AG09309 (cell line): Measurements from ENCODE around the gene LANCL2.

Experiments
- DNase-seq: peaks from one replicate; pipeline ENCODE4 v3.0.0-alpha.2; 2010; ENCODE audit warnings: low read depth
- H3K4me3 ChIP-seq: 2 replicates; pipeline ENCODE4 v1.5.1; 2011; ENCODE audit warnings: mild to moderate bottlenecking, low read depth, low read length, moderate library complexity; ENCODE audit not compliant: control insufficient read depth
- TF ChIP-seq, protein P1 (sequence below): IDR thresholded peaks from 2 replicates; pipeline ENCODE4 v1.5.1; 2011; ENCODE audit warnings: mild to moderate bottlenecking, low read depth, low read length, inconsistent platforms; ENCODE audit not compliant: insufficient read depth, control insufficient read depth; ENCODE audit errors: missing control alignments

Gene LANCL2

DNA sequence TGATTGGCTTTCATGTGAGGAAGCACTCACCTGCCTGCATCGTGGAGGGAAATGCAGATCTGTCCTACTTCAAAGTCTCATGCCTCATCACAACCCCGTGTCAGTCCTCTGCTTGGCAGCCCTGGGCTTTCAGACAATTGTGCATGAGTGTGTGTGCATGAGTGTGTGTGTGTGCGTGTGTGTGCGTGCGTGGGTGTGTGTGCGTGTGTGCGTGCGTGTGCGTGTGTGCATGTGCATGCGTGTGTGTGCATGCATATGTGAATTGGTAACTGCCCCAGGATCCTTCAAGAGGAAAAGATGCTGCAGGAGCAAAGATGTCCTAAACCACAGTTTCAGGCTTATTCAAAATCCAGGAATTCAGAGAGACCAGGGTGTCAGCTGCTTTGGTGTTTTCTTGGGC, 71.3 kb downstream of the LANCL2 start:
- H3K4me3 ChIP-seq, result no peak overlapping the region
- TF ChIP-seq, protein P1, sequence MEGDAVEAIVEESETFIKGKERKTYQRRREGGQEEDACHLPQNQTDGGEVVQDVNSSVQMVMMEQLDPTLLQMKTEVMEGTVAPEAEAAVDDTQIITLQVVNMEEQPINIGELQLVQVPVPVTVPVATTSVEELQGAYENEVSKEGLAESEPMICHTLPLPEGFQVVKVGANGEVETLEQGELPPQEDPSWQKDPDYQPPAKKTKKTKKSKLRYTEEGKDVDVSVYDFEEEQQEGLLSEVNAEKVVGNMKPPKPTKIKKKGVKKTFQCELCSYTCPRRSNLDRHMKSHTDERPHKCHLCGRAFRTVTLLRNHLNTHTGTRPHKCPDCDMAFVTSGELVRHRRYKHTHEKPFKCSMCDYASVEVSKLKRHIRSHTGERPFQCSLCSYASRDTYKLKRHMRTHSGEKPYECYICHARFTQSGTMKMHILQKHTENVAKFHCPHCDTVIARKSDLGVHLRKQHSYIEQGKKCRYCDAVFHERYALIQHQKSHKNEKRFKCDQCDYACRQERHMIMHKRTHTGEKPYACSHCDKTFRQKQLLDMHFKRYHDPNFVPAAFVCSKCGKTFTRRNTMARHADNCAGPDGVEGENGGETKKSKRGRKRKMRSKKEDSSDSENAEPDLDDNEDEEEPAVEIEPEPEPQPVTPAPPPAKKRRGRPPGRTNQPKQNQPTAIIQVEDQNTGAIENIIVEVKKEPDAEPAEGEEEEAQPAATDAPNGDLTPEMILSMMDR, result no peak
- DNase-seq, result no peak

DNA sequence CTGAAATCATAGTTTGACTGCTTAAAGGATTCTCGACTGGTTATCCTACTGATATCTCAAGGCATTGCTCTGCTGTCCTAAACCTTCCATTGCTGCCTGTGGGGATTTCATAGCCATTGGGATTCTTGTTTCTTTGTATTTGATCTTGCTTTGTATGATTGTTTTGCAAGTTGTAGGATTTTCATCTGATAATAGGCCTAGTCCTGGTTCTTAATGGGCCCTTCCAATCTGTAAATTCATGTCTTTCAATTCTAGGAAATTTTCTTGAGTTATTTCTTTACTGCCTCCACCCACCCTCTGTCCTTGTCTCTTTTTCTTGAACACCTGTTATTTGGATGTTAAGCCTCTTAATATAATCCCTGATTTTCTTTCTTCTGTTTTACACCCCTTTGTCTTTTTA, 72.2 kb downstream of the LANCL2 start:
- H3K4me3 ChIP-seq, result no peak overlapping the region
- no peak for DNase-seq
- TF ChIP-seq, protein P1, result no peak

GRCh38 chr7:55438085-55438756, 73.1 kb downstream of the LANCL2 start:
- DNase-seq, result no peak
- TF ChIP-seq, protein P1, result no peak
- H3K4me3 ChIP-seq, result no peak overlapping the region

GRCh38 chr7:55438757-55439525, 73.8 kb downstream of the LANCL2 start:
- H3K4me3 ChIP-seq, result no peak overlapping the region
- TF ChIP-seq, protein P1, result no peak

GRCh38 chr7:55439627-55440026, 74.5 kb downstream of the LANCL2 start:
- TF ChIP-seq, protein P1, result no peak
- no peak overlapping the region for H3K4me3 ChIP-seq
- no peak for DNase-seq

More at GRCh38 chr7:55438757-55439525, 73.8 kb downstream of the LANCL2 start:
- DNase-seq, result no peak

GRCh38 chr7:55440040-55440690, 75.0 kb downstream of the LANCL2 start:
- DNase-seq, result no peak
- TF ChIP-seq, protein P1, result no peak
- no peak overlapping the region for H3K4me3 ChIP-seq
